Panc1 (cell line): Measurements from ENCODE around the gene ABHD15. TPM values are rescaled to one million over a fixed set of nuclear protein-coding genes. Genes with fewer than 3 reads are reported as not detected.

Experiments used
- ATAC-seq: fragments of 200-7000 bp; cut with Tn5 transposase; 2 replicates; pipeline ENCODE4 v1.9.1; 2020; ENCODE audit warnings: mild to moderate bottlenecking, moderate library complexity
- BruUV-seq: library from RNA; stranded (reverse); fragments of 400-500 nt; replicated peaks from 2 replicates; lab custom pipeline; 2021; lab: Mats Ljungman, UMichigan
- CTCF ChIA-PET: fragments of 300-600 bp; sonication (Branson Sonifier 250); formaldehyde crosslinking; loops from one replicate; lab custom pipeline; 2022; ENCODE audit warnings: antibody characterized with exemption; lab: Charles Lee
- POLR2A ChIA-PET: fragments of 300-600 bp; sonication (Branson Sonifier 250); formaldehyde crosslinking; loops from one replicate; lab custom pipeline; 2022; ENCODE audit warnings: antibody characterized with exemption; lab: Charles Lee
- DNase-seq: peaks from one replicate; pipeline ENCODE4 v3.0.0-alpha.2; 2010; ENCODE audit warnings: low read depth, low spot score
- H3K27ac ChIP-seq: 2 replicates; pipeline ENCODE4 v1.5.1; 2011; ENCODE audit warnings: mild to moderate bottlenecking, low read length, inconsistent platforms
- H3K27me3 ChIP-seq: fragments of 200-500 bp; sonication (Bioruptor generic); 2 replicates; pipeline ENCODE4 v1.6.0; 2014; ENCODE audit warnings: low read length, inconsistent platforms; ENCODE audit not compliant: control insufficient read depth, insufficient read depth
- H3K36me3 ChIP-seq: fragments of 200-500 bp; sonication (Bioruptor generic); 2 replicates; pipeline ENCODE4 v1.5.1; 2014; ENCODE audit warnings: inconsistent platforms, mild to moderate bottlenecking, low read length, moderate library complexity; ENCODE audit not compliant: control insufficient read depth, insufficient read depth
- H3K4me1 ChIP-seq: 2 replicates; pipeline ENCODE4 v1.5.1; 2011; ENCODE audit warnings: inconsistent platforms, mild to moderate bottlenecking, low read length, moderate library complexity; ENCODE audit not compliant: control insufficient read depth, insufficient read depth
- H3K4me3 ChIP-seq, 2 experiments: 2 replicates each; pipeline ENCODE4 v1.5.1; 2011 to 2012; ENCODE audit warnings: low read depth in 2 of 2, low read length in 2 of 2, mild to moderate bottlenecking in 2 of 2, inconsistent platforms in 1 of 2, moderate library complexity in 1 of 2
- H3K9me3 ChIP-seq: fragments of 200-500 bp; sonication (Bioruptor generic); 2 replicates; pipeline ENCODE4 v1.5.1; 2014; ENCODE audit warnings: low read depth, mild to moderate bottlenecking, inconsistent platforms, low read length, moderate library complexity; ENCODE audit not compliant: control insufficient read depth, insufficient read depth
- POLR2AphosphoS5 ChIP-seq: IDR thresholded peaks from 2 replicates; pipeline ENCODE4 v1.6.1; 2012; ENCODE audit warnings: mild to moderate bottlenecking, low read depth, low read length, moderate library complexity
- REST ChIP-seq, 2 experiments: IDR thresholded peaks; 2 replicates each; pipeline ENCODE4 v1.6.1; 2011 to 2012; ENCODE audit warnings: low read depth in 2 of 2, control low read depth in 1 of 2, low read length in 1 of 2, mild to moderate bottlenecking in 1 of 2, moderate library complexity in 1 of 2; ENCODE audit not compliant: insufficient read depth in 1 of 2
- SIN3A ChIP-seq: IDR thresholded peaks from 2 replicates; pipeline ENCODE4 v1.6.1; 2012; ENCODE audit warnings: low read depth, mild to moderate bottlenecking, low read length, moderate library complexity, borderline replicate concordance; ENCODE audit not compliant: insufficient read depth
- TCF7L2 ChIP-seq: IDR thresholded peaks from 2 replicates; pipeline ENCODE4 v1.6.1; 2011; ENCODE audit warnings: mild to moderate bottlenecking, low read depth, low read length, inconsistent platforms
- in situ Hi-C: cut with HindIII; loops from 2 replicates; pipeline ENCODE4 v1.10.0; 2016; ENCODE audit warnings: low sequenced_read_pairs, low pct_unique_long_range_greater_than_20kb
- intact Hi-C: fragments of 100-400 bp; cut with micrococcal nuclease; formaldehyde crosslinking; loops from one replicate; pipeline ENCODE4 v1.10.0; 2022; ENCODE audit not compliant: unreplicated experiment
- total RNA-seq: library from RNA; stranded (reverse); gene quantifications from one replicate; pipeline ENCODE4 v1.2.1, GENCODE V29; 2021; ENCODE audit not compliant: unreplicated experiment
- TF ChIP-seq, protein P1 (sequence below): fragments of 450-650 bp; IDR thresholded peaks from 2 replicates; pipeline ENCODE4 v1.5.1; 2017; ENCODE audit warnings: mild to moderate bottlenecking

The ABHD15 gene
- total RNA-seq, 1 experiment from 2014 or later: 33.7 TPM

DNA sequence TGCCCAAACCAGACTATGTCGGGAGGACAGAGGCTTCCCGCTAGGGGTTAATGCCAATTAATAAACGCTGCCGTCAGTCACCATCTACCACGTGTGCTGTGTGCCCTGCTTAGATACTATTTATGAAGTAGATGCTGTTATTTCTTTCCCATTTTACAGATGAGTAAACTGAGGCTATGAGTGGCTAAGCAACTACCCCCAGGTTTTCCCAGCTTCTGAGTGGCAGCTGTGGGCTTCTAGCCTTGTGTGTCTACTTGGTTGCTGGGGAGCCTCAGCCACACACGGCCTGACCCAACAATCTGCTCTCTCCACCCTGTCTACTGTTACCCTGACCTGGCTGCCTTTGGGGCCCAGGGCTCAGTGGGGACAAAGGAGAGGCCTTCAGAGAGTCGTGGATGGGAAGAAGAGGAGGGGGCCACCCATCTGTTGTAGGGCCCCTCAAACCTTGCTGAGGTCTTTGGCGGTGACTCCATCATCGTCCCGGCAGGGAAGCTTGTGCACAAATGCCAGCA lies 15.5 kb upstream of the ABHD15 start:
- ChIA-PET CTCF (interaction anchor here (1.9 kb wide), 1 partner anchor 10 kb away, joined by 13 read pairs; the partner anchor contains the start of gene ANKRD13B), POLR2A (interaction anchor here (1.1 kb wide), 1 partner anchor 10 kb away, joined by 15 read pairs; no protein-coding TSS in a partner anchor)
- in situ Hi-C loops: no loop called here
- peaks cover 8% of the 10 kb centered on the region for H3K4me1 ChIP-seq
- no peaks in the 10 kb centered on the region for H3K9me3 ChIP-seq
- BruUV-seq: no TSS peak
- intact Hi-C loops: no loop called here
- no peak for TF ChIP-seq SIN3A
- TF ChIP-seq, protein P1, sequence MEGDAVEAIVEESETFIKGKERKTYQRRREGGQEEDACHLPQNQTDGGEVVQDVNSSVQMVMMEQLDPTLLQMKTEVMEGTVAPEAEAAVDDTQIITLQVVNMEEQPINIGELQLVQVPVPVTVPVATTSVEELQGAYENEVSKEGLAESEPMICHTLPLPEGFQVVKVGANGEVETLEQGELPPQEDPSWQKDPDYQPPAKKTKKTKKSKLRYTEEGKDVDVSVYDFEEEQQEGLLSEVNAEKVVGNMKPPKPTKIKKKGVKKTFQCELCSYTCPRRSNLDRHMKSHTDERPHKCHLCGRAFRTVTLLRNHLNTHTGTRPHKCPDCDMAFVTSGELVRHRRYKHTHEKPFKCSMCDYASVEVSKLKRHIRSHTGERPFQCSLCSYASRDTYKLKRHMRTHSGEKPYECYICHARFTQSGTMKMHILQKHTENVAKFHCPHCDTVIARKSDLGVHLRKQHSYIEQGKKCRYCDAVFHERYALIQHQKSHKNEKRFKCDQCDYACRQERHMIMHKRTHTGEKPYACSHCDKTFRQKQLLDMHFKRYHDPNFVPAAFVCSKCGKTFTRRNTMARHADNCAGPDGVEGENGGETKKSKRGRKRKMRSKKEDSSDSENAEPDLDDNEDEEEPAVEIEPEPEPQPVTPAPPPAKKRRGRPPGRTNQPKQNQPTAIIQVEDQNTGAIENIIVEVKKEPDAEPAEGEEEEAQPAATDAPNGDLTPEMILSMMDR: no peak
- TF ChIP-seq TCF7L2: no peak
- no peak for TF ChIP-seq REST (IDR thresholded peaks at IDR 0.05; ENCODE audit: insufficient read depth in 1 of 2, low read depth in 2 of 2, low read length in 1 of 2)
- TF ChIP-seq POLR2AphosphoS5: no peak
- ATAC-seq (no peak), DNase-seq (no peak)
- H3K27ac ChIP-seq: no peak overlapping the region
- 0 out of 2 replicates have a peak, but pooled peaks cover 2% of the 10 kb centered on the region for H3K36me3 ChIP-seq
- no peaks in the 10 kb centered on the region for H3K27me3 ChIP-seq
- no peak overlapping the region for H3K4me3 ChIP-seq

DNA sequence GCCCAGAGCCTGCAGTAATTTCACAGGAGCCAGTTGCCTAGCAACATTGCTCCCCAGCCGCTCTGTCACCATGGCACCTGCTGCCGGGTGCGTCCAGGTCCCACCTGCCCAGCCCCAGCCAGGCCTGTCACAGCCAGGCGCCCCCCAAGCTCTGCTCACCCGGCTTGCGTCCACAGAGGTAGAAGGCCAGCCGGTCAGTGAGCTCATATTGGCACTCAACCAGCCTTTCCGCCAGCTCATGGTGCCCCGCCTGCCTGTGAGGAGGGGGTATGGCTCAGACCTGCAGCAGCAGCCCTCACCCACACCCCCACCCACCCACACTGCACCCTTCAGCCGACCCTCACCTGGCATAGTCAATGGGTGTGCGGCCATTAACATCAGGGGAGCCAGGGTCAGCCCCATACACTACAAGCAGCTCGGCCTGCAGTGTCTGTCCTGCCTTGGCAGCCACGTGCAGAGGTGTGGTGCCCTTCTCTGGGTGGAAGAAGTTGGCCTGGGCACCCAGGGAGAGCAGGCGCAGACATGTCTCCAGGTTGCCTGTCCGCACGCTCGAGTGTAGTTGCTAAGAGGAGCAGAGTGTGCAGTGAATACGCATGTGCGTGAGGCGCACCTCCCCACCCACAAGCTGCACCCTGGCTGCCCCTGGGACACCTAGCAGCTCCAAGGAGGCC lies 14.9 kb upstream of the ABHD15 start:
- in situ Hi-C loops (no loop called here), intact Hi-C loops (no loop called here)
- Histone ChIP-seq H3K36me3 (0 out of 2 replicates have a peak, but pooled peaks cover 2% of the 10 kb centered on the region), H3K27ac (no peak overlapping the region), H3K9me3 (no peaks in the 10 kb centered on the region), H3K4me3 (no peak overlapping the region), H3K27me3 (no peaks in the 10 kb centered on the region), H3K4me1 (peaks cover 5% of the 10 kb centered on the region; the same call in 1 of the 2 replicates)
- BruUV-seq: no TSS peak
- DNase-seq: no peak
- no peak; the same call in 1 of the 2 replicates for ATAC-seq
- ChIA-PET POLR2A (interaction anchor here (0.6 to 1.1 kb wide), 2 partner anchors 10 to 226 kb away, joined by 3 to 15 read pairs; no protein-coding TSS in a partner anchor), CTCF (interaction anchor here (1.2 to 1.9 kb wide), 3 partner anchors 9 to 197 kb away, joined by 3 to 13 read pairs (median 5); partner anchors contain the start of gene ANKRD13B)
- TF ChIP-seq, protein P1: no peak
- no peak for TF ChIP-seq POLR2AphosphoS5
- TF ChIP-seq TCF7L2: no peak
- no peak for TF ChIP-seq SIN3A
- no peak for TF ChIP-seq REST (IDR thresholded peaks at IDR 0.05; ENCODE audit: insufficient read depth in 1 of 2, low read depth in 2 of 2, low read length in 1 of 2)
